SK-N-SH (cell line): ENCODE data around the gene KLHDC7B. TPM values are rescaled to one million over a fixed set of nuclear protein-coding genes. Genes with fewer than 3 reads are reported as not detected.

Experiments
- CTCF ChIA-PET: fragments of 300-600, 350-600 bp; formaldehyde crosslinking; extraction: SDS; loops from one replicate; lab custom pipeline; 2021; lab: Yijun Ruan, JAX
- POLR2A ChIA-PET: fragments of 350-600 bp; sonication (Branson Sonifier 250); formaldehyde crosslinking; extraction: SDS; loops from one replicate; lab custom pipeline; 2020; ENCODE audit warnings: antibody characterized with exemption, inconsistent platforms; lab: Yijun Ruan, JAX
- DNase-seq: peaks from one replicate; pipeline ENCODE4 v3.0.0; 2012
- H2AFZ ChIP-seq: fragments of 200-600 bp; sonication (generic); 2 replicates; pipeline ENCODE4 v1.8.1; 2016; ENCODE audit warnings: antibody characterized with exemption, mild to moderate bottlenecking, low read depth
- H3F3A ChIP-seq: fragments of 200-600 bp; sonication (generic); replicated peaks from 2 replicates; pipeline ENCODE3; 2016; ENCODE audit warnings: antibody characterized with exemption, mild to moderate bottlenecking; ENCODE audit not compliant: insufficient read depth
- H3K27ac ChIP-seq, 2 experiments: fragments of 200-500 bp in 1 of 2; fragments of 200-600 bp in 1 of 2; sonication (Bioruptor generic) in 1 of 2; sonication (generic), shearing (Covaris generic) in 1 of 2; 2 replicates each; pipeline versions ENCODE4 v1.5.1 to v1.6.1; 2014 to 2016; ENCODE audit warnings: low read depth in 2 of 2, inconsistent platforms in 1 of 2, low read length in 1 of 2, mild to moderate bottlenecking in 1 of 2, mixed read lengths in 1 of 2
- H3K27me3 ChIP-seq: fragments of 200-600 bp; sonication (generic), shearing (Covaris generic); 2 replicates; pipeline ENCODE4 v1.6.1; 2016; ENCODE audit warnings: mixed run types; ENCODE audit not compliant: insufficient read depth
- H3K36me3 ChIP-seq, 2 experiments: fragments of 200-500 bp in 1 of 2; fragments of 200-600 bp in 1 of 2; sonication (Bioruptor generic) in 1 of 2; sonication (generic) in 1 of 2; replicated peaks in 1 of 2; 2 replicates each; pipeline versions ENCODE3 to v1.5.1; 2014 to 2016; ENCODE audit warnings: low read length in 1 of 2, mild to moderate bottlenecking in 1 of 2; ENCODE audit not compliant: insufficient read depth in 2 of 2, control insufficient read depth in 1 of 2
- H3K4me1 ChIP-seq, 2 experiments: fragments of 200-500 bp in 1 of 2; fragments of 200-600 bp in 1 of 2; sonication (Bioruptor generic) in 1 of 2; sonication (generic), shearing (Covaris generic) in 1 of 2; 2 replicates each; pipeline versions ENCODE4 v1.5.1 to v1.6.1; 2014 to 2016; ENCODE audit warnings: low read depth in 1 of 2, low read length in 1 of 2, mixed run types in 1 of 2; ENCODE audit not compliant: insufficient read depth in 2 of 2, control insufficient read depth in 1 of 2
- H3K4me2 ChIP-seq: fragments of 200-600 bp; sonication (generic), shearing (Covaris generic); 2 replicates; pipeline ENCODE4 v1.6.1; 2017; ENCODE audit warnings: mixed run types
- H3K4me3 ChIP-seq, 2 experiments: fragments of 200-500 bp in 1 of 2; fragments of 200-600 bp in 1 of 2; sonication (Bioruptor generic) in 1 of 2; sonication (generic), shearing (Covaris generic) in 1 of 2; 2 replicates each; pipeline versions ENCODE4 v1.5.1 to v1.8.1; 2014 to 2016; ENCODE audit warnings: low read depth in 2 of 2, inconsistent platforms in 1 of 2, low read length in 1 of 2, mild to moderate bottlenecking in 1 of 2, mixed read lengths in 1 of 2, moderate library complexity in 1 of 2
- H3K79me2 ChIP-seq: fragments of 200-600 bp; sonication (generic); 2 replicates; pipeline ENCODE4 v1.8.1; 2017; ENCODE audit warnings: mild to moderate bottlenecking; ENCODE audit not compliant: insufficient read depth
- H3K9ac ChIP-seq: fragments of 200-600 bp; sonication (generic); 2 replicates; pipeline ENCODE4 v1.6.1; 2017; ENCODE audit warnings: mixed run types
- H3K9me2 ChIP-seq: fragments of 200-600 bp; sonication (generic); 2 replicates; pipeline ENCODE4 v1.6.1; 2017; ENCODE audit warnings: mixed run types
- H3K9me3 ChIP-seq: fragments of 200-600 bp; sonication (generic); 2 replicates; pipeline ENCODE4 v1.6.1; 2017; ENCODE audit warnings: mixed run types, mild to moderate bottlenecking, moderate library complexity
- H4K20me1 ChIP-seq: fragments of 200-600 bp; sonication (generic); 2 replicates; pipeline ENCODE4 v1.6.1; 2017; ENCODE audit warnings: mild to moderate bottlenecking, mixed run types; ENCODE audit not compliant: insufficient read depth
- FOSL2 ChIP-seq: IDR thresholded peaks from 2 replicates; pipeline ENCODE4 v1.4.0; 2012; ENCODE audit warnings: low read depth, mild to moderate bottlenecking, moderate library complexity, borderline replicate concordance
- FOXJ3 ChIP-seq: sonication (generic); formaldehyde crosslinking; IDR thresholded peaks from 2 replicates; pipeline ENCODE4 v1.5.1; 2020; ENCODE audit warnings: mild to moderate bottlenecking, missing genetic modification reagents
- FOXM1 ChIP-seq: IDR thresholded peaks from 2 replicates; pipeline ENCODE4 v1.4.0; 2012; ENCODE audit warnings: low read depth, mild to moderate bottlenecking
- JUND ChIP-seq: IDR thresholded peaks from 2 replicates; pipeline ENCODE4 v1.4.0; 2012
- MEF2A ChIP-seq: IDR thresholded peaks from 2 replicates; pipeline ENCODE4 v1.4.0; 2012; ENCODE audit warnings: low read depth, borderline replicate concordance
- MXI1 ChIP-seq: IDR thresholded peaks from 2 replicates; pipeline ENCODE4 v1.6.1; 2012; ENCODE audit warnings: mild to moderate bottlenecking, low read depth, low read length, improper control_type of control experiment
- NFIC ChIP-seq: IDR thresholded peaks from 2 replicates; pipeline ENCODE4 v1.4.0; 2012; ENCODE audit warnings: borderline replicate concordance
- POLR2AphosphoS5 ChIP-seq: IDR thresholded peaks from 2 replicates; pipeline ENCODE4 v1.6.1; 2012; ENCODE audit warnings: low read depth, low read length
- RAD21 ChIP-seq: IDR thresholded peaks from 2 replicates; pipeline ENCODE4 v1.6.1; 2012; ENCODE audit warnings: mild to moderate bottlenecking, low read length
- RCOR1 ChIP-seq: fragments of 150-350 bp; IDR thresholded peaks from 2 replicates; pipeline ENCODE4 v1.6.1; 2017; ENCODE audit warnings: antibody characterized with exemption, low read length
- RFX5 ChIP-seq: IDR thresholded peaks from 2 replicates; pipeline ENCODE4 v1.6.1; 2012; ENCODE audit warnings: mild to moderate bottlenecking, improper control_type of control experiment, low read length
- RXRA ChIP-seq: IDR thresholded peaks from 2 replicates; pipeline ENCODE4 v1.4.0; 2012; ENCODE audit warnings: low read depth, mild to moderate bottlenecking, borderline replicate concordance
- TAF1 ChIP-seq: IDR thresholded peaks from 2 replicates; pipeline ENCODE4 v1.6.1; 2012; ENCODE audit warnings: low read depth, mild to moderate bottlenecking, low read length, moderate library complexity, borderline replicate concordance
- TCF12 ChIP-seq: IDR thresholded peaks from 2 replicates; pipeline ENCODE4 v1.4.0; 2012
- WGBS: methylation state at CpG from one replicate; pipeline ENCODE4 v1.1.6; 2017; ENCODE audit warnings: low lambda C conversion rate; 5-methylcytosine and 5-hydroxymethylcytosine counted together
- polyA plus RNA-seq, 3 experiments: library from polyadenylated mRNA; depleted of rRNA; stranded (reverse); fragments of >200 nt; gene quantifications; 2 replicates each; pipeline ENCODE4 v1.2.3, GENCODE V29; 2012
- TF ChIP-seq, protein P1 (sequence below): IDR thresholded peaks from 2 replicates; pipeline ENCODE4 v1.4.0; 2012; ENCODE audit warnings: low read depth, borderline replicate concordance
- TF ChIP-seq, protein P2 (sequence below): fragments of 200-600 bp; sonication (generic); IDR thresholded peaks from 2 replicates; pipeline ENCODE4 v1.6.1; 2017; ENCODE audit warnings: antibody characterized with exemption, mild to moderate bottlenecking, moderate library complexity
- TF ChIP-seq, protein P3 (sequence below): fragments of 150-350 bp; IDR thresholded peaks from 2 replicates; pipeline ENCODE4 v1.6.1; 2017; ENCODE audit warnings: antibody characterized with exemption, low read length, low read depth, borderline replicate concordance
- TF ChIP-seq, protein P4 (sequence below): IDR thresholded peaks from 2 replicates; pipeline ENCODE4; 2012

Gene KLHDC7B
- polyA plus RNA-seq, 1 of the 3 experiments (the other 2 are of a cell fraction), result 0.07 TPM

GRCh38 chr22:50576806-50577696 lies 31.4 kb downstream of the KLHDC7B start:
- Histone ChIP-seq H3K9me2 (no peaks in the 10 kb centered on the region), H3K4me3 (no peak overlapping the region), H3K27ac (no peak overlapping the region), H3K36me3 (peaks cover 0 to 56% of the 10 kb centered on the region in 2 experiments), H3K79me2 (peaks cover 13% of the 10 kb centered on the region; the same call in 1 of the 2 replicates), H3K4me1 (peaks cover 0 to 8% of the 10 kb centered on the region in 2 experiments; a peak in 1 of 4 replicates), H3K9ac (no peak overlapping the region), H3K27me3 (no peaks in the 10 kb centered on the region), H2AFZ (no peak overlapping the region), H3F3A (no peaks in the 10 kb centered on the region), H3K9me3 (no peaks in the 10 kb centered on the region), H4K20me1 (no peaks in the 10 kb centered on the region), H3K4me2 (no peak overlapping the region)
- TF ChIP-seq, protein P1, sequence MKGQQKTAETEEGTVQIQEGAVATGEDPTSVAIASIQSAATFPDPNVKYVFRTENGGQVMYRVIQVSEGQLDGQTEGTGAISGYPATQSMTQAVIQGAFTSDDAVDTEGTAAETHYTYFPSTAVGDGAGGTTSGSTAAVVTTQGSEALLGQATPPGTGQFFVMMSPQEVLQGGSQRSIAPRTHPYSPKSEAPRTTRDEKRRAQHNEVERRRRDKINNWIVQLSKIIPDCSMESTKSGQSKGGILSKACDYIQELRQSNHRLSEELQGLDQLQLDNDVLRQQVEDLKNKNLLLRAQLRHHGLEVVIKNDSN, result no peak
- TF ChIP-seq, protein P2, sequence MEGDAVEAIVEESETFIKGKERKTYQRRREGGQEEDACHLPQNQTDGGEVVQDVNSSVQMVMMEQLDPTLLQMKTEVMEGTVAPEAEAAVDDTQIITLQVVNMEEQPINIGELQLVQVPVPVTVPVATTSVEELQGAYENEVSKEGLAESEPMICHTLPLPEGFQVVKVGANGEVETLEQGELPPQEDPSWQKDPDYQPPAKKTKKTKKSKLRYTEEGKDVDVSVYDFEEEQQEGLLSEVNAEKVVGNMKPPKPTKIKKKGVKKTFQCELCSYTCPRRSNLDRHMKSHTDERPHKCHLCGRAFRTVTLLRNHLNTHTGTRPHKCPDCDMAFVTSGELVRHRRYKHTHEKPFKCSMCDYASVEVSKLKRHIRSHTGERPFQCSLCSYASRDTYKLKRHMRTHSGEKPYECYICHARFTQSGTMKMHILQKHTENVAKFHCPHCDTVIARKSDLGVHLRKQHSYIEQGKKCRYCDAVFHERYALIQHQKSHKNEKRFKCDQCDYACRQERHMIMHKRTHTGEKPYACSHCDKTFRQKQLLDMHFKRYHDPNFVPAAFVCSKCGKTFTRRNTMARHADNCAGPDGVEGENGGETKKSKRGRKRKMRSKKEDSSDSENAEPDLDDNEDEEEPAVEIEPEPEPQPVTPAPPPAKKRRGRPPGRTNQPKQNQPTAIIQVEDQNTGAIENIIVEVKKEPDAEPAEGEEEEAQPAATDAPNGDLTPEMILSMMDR, result no peak
- TF ChIP-seq, protein P3, sequence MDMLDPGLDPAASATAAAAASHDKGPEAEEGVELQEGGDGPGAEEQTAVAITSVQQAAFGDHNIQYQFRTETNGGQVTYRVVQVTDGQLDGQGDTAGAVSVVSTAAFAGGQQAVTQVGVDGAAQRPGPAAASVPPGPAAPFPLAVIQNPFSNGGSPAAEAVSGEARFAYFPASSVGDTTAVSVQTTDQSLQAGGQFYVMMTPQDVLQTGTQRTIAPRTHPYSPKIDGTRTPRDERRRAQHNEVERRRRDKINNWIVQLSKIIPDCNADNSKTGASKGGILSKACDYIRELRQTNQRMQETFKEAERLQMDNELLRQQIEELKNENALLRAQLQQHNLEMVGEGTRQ, result no peak
- no peak for TF ChIP-seq POLR2AphosphoS5
- no peak for TF ChIP-seq FOXJ3 (CRISPR knock-in tag)
- TF ChIP-seq MEF2A, result no peak
- TF ChIP-seq FOSL2, result no peak
- TF ChIP-seq RXRA, result no peak
- no peak for TF ChIP-seq FOXM1
- TF ChIP-seq, protein P4, sequence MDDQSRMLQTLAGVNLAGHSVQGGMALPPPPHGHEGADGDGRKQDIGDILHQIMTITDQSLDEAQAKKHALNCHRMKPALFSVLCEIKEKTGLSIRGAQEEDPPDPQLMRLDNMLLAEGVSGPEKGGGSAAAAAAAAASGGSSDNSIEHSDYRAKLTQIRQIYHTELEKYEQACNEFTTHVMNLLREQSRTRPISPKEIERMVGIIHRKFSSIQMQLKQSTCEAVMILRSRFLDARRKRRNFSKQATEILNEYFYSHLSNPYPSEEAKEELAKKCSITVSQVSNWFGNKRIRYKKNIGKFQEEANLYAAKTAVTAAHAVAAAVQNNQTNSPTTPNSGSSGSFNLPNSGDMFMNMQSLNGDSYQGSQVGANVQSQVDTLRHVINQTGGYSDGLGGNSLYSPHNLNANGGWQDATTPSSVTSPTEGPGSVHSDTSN, result no peak
- no peak for TF ChIP-seq JUND
- no peak for TF ChIP-seq TCF12
- no peak for TF ChIP-seq MXI1
- no peak for TF ChIP-seq RCOR1
- TF ChIP-seq TAF1, result no peak
- TF ChIP-seq NFIC, result no peak
- TF ChIP-seq RAD21, result no peak
- TF ChIP-seq RFX5, result no peak
- WGBS, result 96% methylated on average over 4 of the region's 18 CpGs
- DNase-seq, result no peak
- ChIA-PET CTCF (interaction anchor here (1.0 to 9.0 kb wide), 5 partner anchors 12 to 60 kb away, joined by 3 to 73 read pairs (median 4); partner anchors contain the start of gene SYCE3), POLR2A (no interaction called here)
